K562 (cell line): ENCODE measurements around the gene SMCHD1. TPM values are rescaled to one million over a fixed set of nuclear protein-coding genes. Genes with fewer than 3 reads are reported as not detected.

Experiments used
- ELF4 ChIP-seq: fragments of 450-650 bp; formaldehyde crosslinking; IDR thresholded peaks from 2 replicates; pipeline ENCODE4 v1.4.0; 2022; ENCODE audit warnings: missing genetic modification characterization
- GTF2E2 ChIP-seq: fragments of 200-800 bp; sonication (Bioruptor generic); IDR thresholded peaks from 2 replicates; pipeline ENCODE4 v1.6.1; 2016; ENCODE audit warnings: missing genetic modification characterization, missing compliant biosample characterization
- HLTF ChIP-seq: fragments of 450-650 bp; IDR thresholded peaks from 2 replicates; pipeline ENCODE4 v1.6.1; 2016
- MAFK ChIP-seq: IDR thresholded peaks from 2 replicates; pipeline ENCODE4 v1.6.1; 2011; ENCODE audit warnings: low read length, improper control_type of control experiment
- MAZ ChIP-seq, 2 experiments: fragments of 450-650 bp in 1 of 2; sonication (generic) in 1 of 2; formaldehyde crosslinking; IDR thresholded peaks in 1 of 2; conservative IDR thresholded peaks in 1 of 2; 2 replicates each; pipeline versions ENCODE4 v1.4.0 to v1.5.0; 2020; ENCODE audit warnings: mild to moderate bottlenecking in 1 of 2, missing genetic modification reagents in 1 of 2
- MTA3 ChIP-seq: fragments of 450-650 bp; formaldehyde crosslinking; IDR thresholded peaks from 2 replicates; pipeline ENCODE4 v1.6.1; 2017; ENCODE audit warnings: mild to moderate bottlenecking, borderline replicate concordance
- NONO ChIP-seq, 2 experiments: fragments of 200-400 bp in 1 of 2; fragments of 450-650 bp in 1 of 2; formaldehyde crosslinking in 1 of 2; IDR thresholded peaks; 2 replicates each; pipeline ENCODE4 v1.6.1; 2017; ENCODE audit warnings: low read depth in 2 of 2, mild to moderate bottlenecking in 2 of 2, moderate library complexity in 2 of 2, low read length in 1 of 2
- PPARD ChIP-seq: fragments of 250-450 bp; sonication (Bioruptor Pico); IDR thresholded peaks from 2 replicates; pipeline ENCODE4 v1.8.0; 2022; ENCODE audit warnings: inconsistent platforms, mild to moderate bottlenecking, moderate library complexity
- RNF2 ChIP-seq: sonication (generic); IDR thresholded peaks from 2 replicates; pipeline ENCODE4 v1.6.1; 2016
- TARDBP ChIP-seq: fragments of 450-650 bp; IDR thresholded peaks from 2 replicates; pipeline ENCODE4 v1.6.1; 2016
- U2AF1 ChIP-seq: fragments of 200-400 bp; formaldehyde crosslinking; optimal IDR thresholded peaks from 2 replicates; pipeline ENCODE3; 2017; ENCODE audit warnings: mild to moderate bottlenecking, low read depth, low read length, moderate library complexity
- ZNF212 ChIP-seq: fragments of 450-650 bp; formaldehyde crosslinking; IDR thresholded peaks from 2 replicates; pipeline ENCODE4 v1.4.0; 2020; ENCODE audit warnings: mild to moderate bottlenecking
- ZNF253 ChIP-seq: fragments of 250-450 bp; sonication (Bioruptor Pico); conservative IDR thresholded peaks from 2 replicates; pipeline ENCODE4 v1.6.1; 2021; ENCODE audit warnings: mild to moderate bottlenecking
- polyA plus RNA-seq, 8 experiments: library from polyadenylated mRNA; depleted of rRNA in 4 of 8; stranded (reverse) in 5 of 8; unstranded in 3 of 8; fragments of >200 nt; fragmentation: Nextera tagmentation in 2 of 8; fragmentation: Illumina TruSeq in 1 of 8; extraction: Ambion mirVana in 2 of 8; extraction: Trizol in 1 of 8; gene quantifications; 2 replicates each; pipeline versions ENCODE4 v1.2.1 to v1.2.3, GENCODE V29; 2011 to 2014; ENCODE audit warnings: inconsistent platforms in 1 of 8, missing spikeins in 1 of 8
- total RNA-seq, 7 experiments: library from RNA; depleted of rRNA in 6 of 7; stranded (reverse); fragments of >200 nt in 6 of 7; fragmentation: Illumina TruSeq in 2 of 7; extraction: Trizol in 2 of 7; gene quantifications; 2 replicates each; pipeline versions ENCODE4 v1.2.1 to v1.2.3, GENCODE V29; 2011 to 2021; ENCODE audit warnings: low replicate concordance in 1 of 7
- TF ChIP-seq, protein P1 (sequence below): fragments of 450-650 bp; conservative IDR thresholded peaks from 2 replicates; pipeline ENCODE4 v1.6.1; 2016; ENCODE audit warnings: missing genetic modification characterization, low read depth, mild to moderate bottlenecking, control low read depth, missing compliant biosample characterization
- TF ChIP-seq, protein P2 (sequence below): sonication (generic); formaldehyde crosslinking; IDR thresholded peaks from 2 replicates; pipeline ENCODE4 v1.9.0; 2022; ENCODE audit warnings: mild to moderate bottlenecking, missing genetic modification reagents
- TF ChIP-seq, protein P3 (sequence below): sonication (generic); formaldehyde crosslinking; IDR thresholded peaks from 2 replicates; pipeline ENCODE4 v1.9.0; 2022; ENCODE audit warnings: mild to moderate bottlenecking, missing genetic modification reagents
- TF ChIP-seq, protein P4 (sequence below): sonication (generic); formaldehyde crosslinking; IDR thresholded peaks from 2 replicates; pipeline ENCODE4 v1.4.0; 2020; ENCODE audit warnings: mild to moderate bottlenecking, missing genetic modification reagents
- TF ChIP-seq, protein P5 (sequence below): sonication (generic); IDR thresholded peaks from 2 replicates; pipeline ENCODE4 v1.6.1; 2016
- TF ChIP-seq, protein P6 (sequence below), 2 experiments: fragments of 200-800 bp in 1 of 2; sonication (Bioruptor generic) in 1 of 2; sonication (generic) in 1 of 2; formaldehyde crosslinking in 1 of 2; IDR thresholded peaks in 1 of 2; conservative IDR thresholded peaks in 1 of 2; 2 replicates each; pipeline versions ENCODE4 v1.5.0 to v1.6.1; 2016 to 2020; ENCODE audit warnings: missing compliant biosample characterization in 1 of 2, missing genetic modification characterization in 1 of 2, missing genetic modification reagents in 1 of 2
- TF ChIP-seq, protein P7 (sequence below): conservative IDR thresholded peaks from 2 replicates; pipeline ENCODE4 v1.6.1; 2011; ENCODE audit warnings: low read depth, mild to moderate bottlenecking, low read length; ENCODE audit not compliant: control insufficient read depth
- TF ChIP-seq, protein P8 (sequence below): fragments of 250-450 bp; sonication (Bioruptor Pico); IDR thresholded peaks from 2 replicates; pipeline ENCODE4 v1.9.0; 2021; ENCODE audit warnings: mild to moderate bottlenecking

SMCHD1 gene
- total and polyA plus RNA-seq, 9 of the 15 experiments (the other 6 are each of a cell fraction or from before 2014, with no cell fraction given): 6.3 to 144 (median 72.7) TPM

DNA sequence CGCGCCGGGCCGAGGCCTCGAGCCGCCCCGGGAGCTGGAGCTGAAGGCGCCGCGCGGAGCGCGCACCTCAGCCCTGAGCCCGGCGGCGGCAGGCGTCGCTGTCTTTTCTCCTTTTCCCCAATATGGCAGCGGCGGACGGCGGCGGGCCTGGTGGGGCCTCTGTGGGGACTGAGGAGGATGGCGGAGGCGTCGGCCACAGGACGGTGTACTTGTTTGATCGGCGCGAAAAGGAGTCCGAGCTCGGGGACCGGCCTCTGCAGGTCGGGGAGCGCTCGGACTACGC lies 369 bp downstream of the SMCHD1 start (continued):
- TF ChIP-seq, protein P1, sequence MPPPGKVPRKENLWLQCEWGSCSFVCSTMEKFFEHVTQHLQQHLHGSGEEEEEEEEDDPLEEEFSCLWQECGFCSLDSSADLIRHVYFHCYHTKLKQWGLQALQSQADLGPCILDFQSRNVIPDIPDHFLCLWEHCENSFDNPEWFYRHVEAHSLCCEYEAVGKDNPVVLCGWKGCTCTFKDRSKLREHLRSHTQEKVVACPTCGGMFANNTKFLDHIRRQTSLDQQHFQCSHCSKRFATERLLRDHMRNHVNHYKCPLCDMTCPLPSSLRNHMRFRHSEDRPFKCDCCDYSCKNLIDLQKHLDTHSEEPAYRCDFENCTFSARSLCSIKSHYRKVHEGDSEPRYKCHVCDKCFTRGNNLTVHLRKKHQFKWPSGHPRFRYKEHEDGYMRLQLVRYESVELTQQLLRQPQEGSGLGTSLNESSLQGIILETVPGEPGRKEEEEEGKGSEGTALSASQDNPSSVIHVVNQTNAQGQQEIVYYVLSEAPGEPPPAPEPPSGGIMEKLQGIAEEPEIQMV (tag): no peak
- TF ChIP-seq RNF2 (no peak), MAZ (CRISPR knock-in tag; conservative IDR thresholded peaks at IDR 0.05 in 1 of 2, IDR thresholded peaks at IDR 0.05 in 1 of 2) (no peak; a peak in 2 of 4 replicates), ZNF212 (CRISPR knock-in tag) (no peak), U2AF1 (no peak), MAFK (no peak), GTF2E2 (no peak), ZNF253 (no peak), HLTF (no peak), PPARD (no peak), MTA3 (no peak; the same call in 1 of the 2 replicates), NONO (IDR thresholded peaks at IDR 0.05; ENCODE audit: low read depth in 2 of 2, low read length in 1 of 2) (no peak), TARDBP (no peak), ELF4 (CRISPR knock-in tag) (no peak)
- TF ChIP-seq, protein P2, sequence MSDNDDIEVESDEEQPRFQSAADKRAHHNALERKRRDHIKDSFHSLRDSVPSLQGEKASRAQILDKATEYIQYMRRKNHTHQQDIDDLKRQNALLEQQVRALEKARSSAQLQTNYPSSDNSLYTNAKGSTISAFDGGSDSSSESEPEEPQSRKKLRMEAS: 0 out of 2 replicates have a peak, but pooled peaks have one; percentile 7
- TF ChIP-seq, protein P3, sequence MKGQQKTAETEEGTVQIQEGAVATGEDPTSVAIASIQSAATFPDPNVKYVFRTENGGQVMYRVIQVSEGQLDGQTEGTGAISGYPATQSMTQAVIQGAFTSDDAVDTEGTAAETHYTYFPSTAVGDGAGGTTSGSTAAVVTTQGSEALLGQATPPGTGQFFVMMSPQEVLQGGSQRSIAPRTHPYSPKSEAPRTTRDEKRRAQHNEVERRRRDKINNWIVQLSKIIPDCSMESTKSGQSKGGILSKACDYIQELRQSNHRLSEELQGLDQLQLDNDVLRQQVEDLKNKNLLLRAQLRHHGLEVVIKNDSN: no peak
- TF ChIP-seq, protein P4, sequence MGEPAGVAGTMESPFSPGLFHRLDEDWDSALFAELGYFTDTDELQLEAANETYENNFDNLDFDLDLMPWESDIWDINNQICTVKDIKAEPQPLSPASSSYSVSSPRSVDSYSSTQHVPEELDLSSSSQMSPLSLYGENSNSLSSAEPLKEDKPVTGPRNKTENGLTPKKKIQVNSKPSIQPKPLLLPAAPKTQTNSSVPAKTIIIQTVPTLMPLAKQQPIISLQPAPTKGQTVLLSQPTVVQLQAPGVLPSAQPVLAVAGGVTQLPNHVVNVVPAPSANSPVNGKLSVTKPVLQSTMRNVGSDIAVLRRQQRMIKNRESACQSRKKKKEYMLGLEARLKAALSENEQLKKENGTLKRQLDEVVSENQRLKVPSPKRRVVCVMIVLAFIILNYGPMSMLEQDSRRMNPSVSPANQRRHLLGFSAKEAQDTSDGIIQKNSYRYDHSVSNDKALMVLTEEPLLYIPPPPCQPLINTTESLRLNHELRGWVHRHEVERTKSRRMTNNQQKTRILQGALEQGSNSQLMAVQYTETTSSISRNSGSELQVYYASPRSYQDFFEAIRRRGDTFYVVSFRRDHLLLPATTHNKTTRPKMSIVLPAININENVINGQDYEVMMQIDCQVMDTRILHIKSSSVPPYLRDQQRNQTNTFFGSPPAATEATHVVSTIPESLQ (CRISPR knock-in tag): 0 out of 2 replicates have a peak, but pooled peaks have one; percentile 19
- TF ChIP-seq, protein P5, sequence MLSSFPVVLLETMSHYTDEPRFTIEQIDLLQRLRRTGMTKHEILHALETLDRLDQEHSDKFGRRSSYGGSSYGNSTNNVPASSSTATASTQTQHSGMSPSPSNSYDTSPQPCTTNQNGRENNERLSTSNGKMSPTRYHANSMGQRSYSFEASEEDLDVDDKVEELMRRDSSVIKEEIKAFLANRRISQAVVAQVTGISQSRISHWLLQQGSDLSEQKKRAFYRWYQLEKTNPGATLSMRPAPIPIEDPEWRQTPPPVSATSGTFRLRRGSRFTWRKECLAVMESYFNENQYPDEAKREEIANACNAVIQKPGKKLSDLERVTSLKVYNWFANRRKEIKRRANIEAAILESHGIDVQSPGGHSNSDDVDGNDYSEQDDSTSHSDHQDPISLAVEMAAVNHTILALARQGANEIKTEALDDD: no peak
- TF ChIP-seq, protein P6, sequence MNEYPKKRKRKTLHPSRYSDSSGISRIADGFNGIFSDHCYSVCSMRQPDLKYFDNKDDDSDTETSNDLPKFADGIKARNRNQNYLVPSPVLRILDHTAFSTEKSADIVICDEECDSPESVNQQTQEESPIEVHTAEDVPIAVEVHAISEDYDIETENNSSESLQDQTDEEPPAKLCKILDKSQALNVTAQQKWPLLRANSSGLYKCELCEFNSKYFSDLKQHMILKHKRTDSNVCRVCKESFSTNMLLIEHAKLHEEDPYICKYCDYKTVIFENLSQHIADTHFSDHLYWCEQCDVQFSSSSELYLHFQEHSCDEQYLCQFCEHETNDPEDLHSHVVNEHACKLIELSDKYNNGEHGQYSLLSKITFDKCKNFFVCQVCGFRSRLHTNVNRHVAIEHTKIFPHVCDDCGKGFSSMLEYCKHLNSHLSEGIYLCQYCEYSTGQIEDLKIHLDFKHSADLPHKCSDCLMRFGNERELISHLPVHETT (CRISPR knock-in tag; conservative IDR thresholded peaks at IDR 0.05 in 1 of 2, IDR thresholded peaks at IDR 0.05 in 1 of 2): peak in 1 of 2 experiments; percentile 82; a peak in 2 of 4 replicates
- TF ChIP-seq, protein P7, sequence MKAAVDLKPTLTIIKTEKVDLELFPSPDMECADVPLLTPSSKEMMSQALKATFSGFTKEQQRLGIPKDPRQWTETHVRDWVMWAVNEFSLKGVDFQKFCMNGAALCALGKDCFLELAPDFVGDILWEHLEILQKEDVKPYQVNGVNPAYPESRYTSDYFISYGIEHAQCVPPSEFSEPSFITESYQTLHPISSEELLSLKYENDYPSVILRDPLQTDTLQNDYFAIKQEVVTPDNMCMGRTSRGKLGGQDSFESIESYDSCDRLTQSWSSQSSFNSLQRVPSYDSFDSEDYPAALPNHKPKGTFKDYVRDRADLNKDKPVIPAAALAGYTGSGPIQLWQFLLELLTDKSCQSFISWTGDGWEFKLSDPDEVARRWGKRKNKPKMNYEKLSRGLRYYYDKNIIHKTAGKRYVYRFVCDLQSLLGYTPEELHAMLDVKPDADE: peak; percentile 13; the same call in 1 of the 2 replicates
- TF ChIP-seq, protein P8, sequence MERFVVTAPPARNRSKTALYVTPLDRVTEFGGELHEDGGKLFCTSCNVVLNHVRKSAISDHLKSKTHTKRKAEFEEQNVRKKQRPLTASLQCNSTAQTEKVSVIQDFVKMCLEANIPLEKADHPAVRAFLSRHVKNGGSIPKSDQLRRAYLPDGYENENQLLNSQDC (CRISPR knock-in tag): no peak
